GM12878 (cell line): ENCODE measurements around the gene COX15. TPM values are rescaled to one million over a fixed set of nuclear protein-coding genes. Genes with fewer than 3 reads are reported as not detected.

ENCODE experiments used
- BHLHE40 ChIP-seq, 2 experiments: fragments of 450-650 bp in 1 of 2; IDR thresholded peaks; 2 replicates each; pipeline ENCODE4 v1.6.1; 2011 to 2017; ENCODE audit warnings: low read depth in 2 of 2, borderline replicate concordance in 1 of 2, improper control_type of control experiment in 1 of 2, low read length in 1 of 2, mild to moderate bottlenecking in 1 of 2
- E2F4 ChIP-seq: IDR thresholded peaks from 2 replicates; pipeline ENCODE4 v1.6.1; 2012; ENCODE audit warnings: low read depth, low read length, improper control_type of control experiment
- EED ChIP-seq: sonication (generic); IDR thresholded peaks from 2 replicates; pipeline ENCODE4 v1.6.1; 2016; ENCODE audit warnings: antibody characterized with exemption, low read depth
- FOS ChIP-seq: IDR thresholded peaks from 3 replicates; pipeline ENCODE4 v1.6.1; 2011; ENCODE audit warnings: borderline replicate concordance; ENCODE audit not compliant: insufficient read length; ENCODE audit errors: extremely low read depth
- HCFC1 ChIP-seq: fragments of 150-350 bp; IDR thresholded peaks from 2 replicates; pipeline ENCODE4 v1.6.1; 2014; ENCODE audit warnings: low read length
- IKZF1 ChIP-seq: fragments of 450-650 bp; conservative IDR thresholded peaks from 2 replicates; pipeline ENCODE4 v1.6.1; 2017; ENCODE audit warnings: antibody characterized with exemption, mild to moderate bottlenecking
- NFIC ChIP-seq: IDR thresholded peaks from 2 replicates; pipeline ENCODE4 v1.6.1; 2012; ENCODE audit warnings: low read depth, mild to moderate bottlenecking, inconsistent platforms, low read length, moderate library complexity
- REST ChIP-seq: IDR thresholded peaks from 2 replicates; pipeline ENCODE4 v1.6.1; 2012; ENCODE audit warnings: mild to moderate bottlenecking, low read depth, low read length
- SIX5 ChIP-seq: IDR thresholded peaks from 2 replicates; pipeline ENCODE4 v1.6.1; 2011; ENCODE audit warnings: mild to moderate bottlenecking, low read depth, low read length, moderate library complexity; ENCODE audit not compliant: severe bottlenecking
- SKIL ChIP-seq: fragments of 450-650 bp; IDR thresholded peaks from 2 replicates; pipeline ENCODE4 v1.6.1; 2017; ENCODE audit warnings: mild to moderate bottlenecking, low read depth, inconsistent platforms; ENCODE audit not compliant: poor library complexity, severe bottlenecking
- STAT1 ChIP-seq: fragments of 450-650 bp; conservative IDR thresholded peaks from 2 replicates; pipeline ENCODE4 v1.6.1; 2014; ENCODE audit warnings: antibody characterized with exemption, mild to moderate bottlenecking
- SUZ12 ChIP-seq: fragments of 200-600 bp; sonication (generic); IDR thresholded peaks from one replicate; pipeline ENCODE4 v1.6.1; 2018; ENCODE audit warnings: antibody characterized with exemption, mild to moderate bottlenecking; ENCODE audit not compliant: unreplicated experiment
- ZSCAN29 ChIP-seq: fragments of 450-650 bp; IDR thresholded peaks from 2 replicates; pipeline ENCODE4 v1.6.1; 2017; ENCODE audit warnings: mild to moderate bottlenecking, moderate library complexity
- polyA plus RNA-seq, 11 experiments: library from polyadenylated mRNA; depleted of rRNA in 4 of 11; unstranded in 6 of 11; stranded (reverse) in 5 of 11; fragments of >200 nt; fragmentation: Nextera tagmentation in 4 of 11; fragmentation: Illumina TruSeq in 1 of 11; extraction: Ambion mirVana in 4 of 11; extraction: Trizol in 1 of 11; gene quantifications; 1 replicate in 1 of 11; 2 replicates in 10 of 11; pipeline versions ENCODE4 v1.2.1 to v1.2.3, GENCODE V29; 2011 to 2016; ENCODE audit warnings: inconsistent platforms in 2 of 11, missing spikeins in 2 of 11, low read depth in 1 of 11
- total RNA-seq, 4 experiments: library from RNA; depleted of rRNA in 3 of 4; stranded (reverse); fragments of >200 nt in 3 of 4; fragmentation: Illumina TruSeq in 1 of 4; extraction: Trizol in 1 of 4; gene quantifications; 2 replicates each; pipeline versions ENCODE4 v1.2.1 to v1.2.3, GENCODE V29; 2013 to 2021
- TF ChIP-seq, protein P1 (sequence below): fragments of 450-650 bp; formaldehyde crosslinking; IDR thresholded peaks from 2 replicates; pipeline ENCODE4 v1.4.0; 2022; ENCODE audit warnings: mild to moderate bottlenecking, moderate library complexity
- TF ChIP-seq, protein P2 (sequence below): fragments of 450-650 bp; formaldehyde crosslinking; IDR thresholded peaks from 2 replicates; pipeline ENCODE4 v1.5.0; 2022; ENCODE audit warnings: mild to moderate bottlenecking, missing genetic modification characterization

COX15 gene
- total and polyA plus RNA-seq, 10 of the 15 experiments (the other 5 are each of a cell fraction or from before 2014, with no cell fraction given): 30.2 to 50.7 (median 38.3) TPM

DNA sequence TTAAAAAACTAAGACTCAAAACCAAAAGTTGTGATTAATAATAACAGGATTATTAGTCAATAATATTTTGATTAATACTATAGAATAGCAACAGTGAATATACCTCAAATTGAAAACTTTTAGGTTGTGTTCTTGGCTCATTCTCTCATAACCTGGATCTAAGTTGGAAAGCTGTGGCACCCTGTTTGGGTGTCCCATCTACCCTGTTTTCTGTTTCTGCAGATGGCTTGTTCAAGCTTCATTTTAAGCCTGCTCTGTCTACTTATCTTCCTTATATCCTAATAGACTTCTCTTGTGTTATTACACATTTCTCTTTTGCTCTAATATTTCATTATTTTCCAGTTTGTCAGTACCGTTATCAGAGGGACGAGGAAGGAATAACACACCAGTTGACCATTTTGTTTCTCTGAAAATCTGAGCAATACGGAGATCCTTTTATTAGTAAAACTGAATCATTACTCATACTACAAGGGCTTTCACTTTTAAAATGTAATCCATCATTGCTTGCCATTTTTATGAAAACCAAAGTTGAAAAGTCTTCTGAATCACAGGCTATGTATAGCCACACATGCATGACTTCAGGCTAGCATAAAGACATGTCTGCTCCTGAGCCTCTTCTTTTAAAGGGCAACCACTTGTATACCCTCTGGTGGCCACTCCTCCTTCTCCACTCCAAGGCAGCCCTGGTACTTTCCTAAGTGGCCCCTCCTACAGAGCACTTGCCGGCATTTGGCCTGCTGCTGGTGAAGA is 22.3 kb downstream of the COX15 start (continued):
- TF ChIP-seq REST (no peak), IKZF1 (no peak), NFIC (peak; percentile 92), BHLHE40 (IDR thresholded peaks at IDR 0.05; ENCODE audit: borderline replicate concordance in 1 of 2, low read depth in 2 of 2, low read length in 1 of 2) (peak; percentile 51 to 63; a peak in 2 of 4 replicates), HCFC1 (no peak), SIX5 (no peak), SKIL (peak; percentile 58), EED (no peak), ZSCAN29 (no peak), STAT1 (no peak), FOS (no peak), SUZ12 (no peak), E2F4 (no peak)
- TF ChIP-seq, protein P1, sequence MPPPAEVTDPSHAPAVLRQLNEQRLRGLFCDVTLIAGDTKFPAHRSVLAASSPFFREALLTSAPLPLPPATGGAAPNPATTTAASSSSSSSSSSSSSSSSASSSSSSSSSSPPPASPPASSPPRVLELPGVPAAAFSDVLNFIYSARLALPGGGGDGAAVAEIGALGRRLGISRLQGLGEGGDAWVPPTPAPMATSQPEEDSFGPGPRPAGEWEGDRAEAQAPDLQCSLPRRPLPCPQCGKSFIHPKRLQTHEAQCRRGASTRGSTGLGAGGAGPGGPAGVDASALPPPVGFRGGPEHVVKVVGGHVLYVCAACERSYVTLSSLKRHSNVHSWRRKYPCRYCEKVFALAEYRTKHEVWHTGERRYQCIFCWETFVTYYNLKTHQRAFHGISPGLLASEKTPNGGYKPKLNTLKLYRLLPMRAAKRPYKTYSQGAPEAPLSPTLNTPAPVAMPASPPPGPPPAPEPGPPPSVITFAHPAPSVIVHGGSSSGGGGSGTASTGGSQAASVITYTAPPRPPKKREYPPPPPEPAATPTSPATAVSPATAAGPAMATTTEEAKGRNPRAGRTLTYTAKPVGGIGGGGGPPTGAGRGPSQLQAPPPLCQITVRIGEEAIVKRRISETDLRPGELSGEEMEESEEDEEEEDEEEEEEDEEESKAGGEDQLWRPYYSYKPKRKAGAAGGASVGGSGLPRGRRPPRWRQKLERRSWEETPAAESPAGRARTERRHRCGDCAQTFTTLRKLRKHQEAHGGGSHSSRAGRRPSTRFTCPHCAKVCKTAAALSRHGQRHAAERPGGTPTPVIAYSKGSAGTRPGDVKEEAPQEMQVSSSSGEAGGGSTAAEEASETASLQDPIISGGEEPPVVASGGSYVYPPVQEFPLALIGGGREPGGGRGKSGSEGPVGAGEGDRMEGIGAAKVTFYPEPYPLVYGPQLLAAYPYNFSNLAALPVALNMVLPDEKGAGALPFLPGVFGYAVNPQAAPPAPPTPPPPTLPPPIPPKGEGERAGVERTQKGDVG: no peak
- TF ChIP-seq, protein P2, sequence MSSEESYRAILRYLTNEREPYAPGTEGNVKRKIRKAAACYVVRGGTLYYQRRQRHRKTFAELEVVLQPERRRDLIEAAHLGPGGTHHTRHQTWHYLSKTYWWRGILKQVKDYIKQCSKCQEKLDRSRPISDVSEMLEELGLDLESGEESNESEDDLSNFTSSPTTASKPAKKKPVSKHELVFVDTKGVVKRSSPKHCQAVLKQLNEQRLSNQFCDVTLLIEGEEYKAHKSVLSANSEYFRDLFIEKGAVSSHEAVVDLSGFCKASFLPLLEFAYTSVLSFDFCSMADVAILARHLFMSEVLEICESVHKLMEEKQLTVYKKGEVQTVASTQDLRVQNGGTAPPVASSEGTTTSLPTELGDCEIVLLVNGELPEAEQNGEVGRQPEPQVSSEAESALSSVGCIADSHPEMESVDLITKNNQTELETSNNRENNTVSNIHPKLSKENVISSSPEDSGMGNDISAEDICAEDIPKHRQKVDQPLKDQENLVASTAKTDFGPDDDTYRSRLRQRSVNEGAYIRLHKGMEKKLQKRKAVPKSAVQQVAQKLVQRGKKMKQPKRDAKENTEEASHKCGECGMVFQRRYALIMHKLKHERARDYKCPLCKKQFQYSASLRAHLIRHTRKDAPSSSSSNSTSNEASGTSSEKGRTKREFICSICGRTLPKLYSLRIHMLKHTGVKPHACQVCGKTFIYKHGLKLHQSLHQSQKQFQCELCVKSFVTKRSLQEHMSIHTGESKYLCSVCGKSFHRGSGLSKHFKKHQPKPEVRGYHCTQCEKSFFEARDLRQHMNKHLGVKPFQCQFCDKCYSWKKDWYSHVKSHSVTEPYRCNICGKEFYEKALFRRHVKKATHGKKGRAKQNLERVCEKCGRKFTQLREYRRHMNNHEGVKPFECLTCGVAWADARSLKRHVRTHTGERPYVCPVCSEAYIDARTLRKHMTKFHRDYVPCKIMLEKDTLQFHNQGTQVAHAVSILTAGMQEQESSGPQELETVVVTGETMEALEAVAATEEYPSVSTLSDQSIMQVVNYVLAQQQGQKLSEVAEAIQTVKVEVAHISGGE (CRISPR knock-in tag): no peak
